H9 (cell line): ENCODE measurements around the gene ZNF845. TPM values are rescaled to one million over a fixed set of nuclear protein-coding genes. Genes with fewer than 3 reads are reported as not detected.

Experiments used
- DNase-seq: peaks from one replicate; pipeline ENCODE4 v3.0.0-alpha.2; 2017
- H2AFZ ChIP-seq: one replicate; pipeline ENCODE4 v1.6.1; 2013; ENCODE audit warnings: mild to moderate bottlenecking, low read length, control low read depth, moderate library complexity
- H2AK5ac ChIP-seq: 2 replicates; pipeline ENCODE4 v1.6.1; 2013; ENCODE audit warnings: low read length, control low read depth, mixed read lengths; ENCODE audit not compliant: insufficient read length
- H2BK120ac ChIP-seq: one replicate; pipeline ENCODE4 v1.6.1; 2013; ENCODE audit warnings: low read depth, mild to moderate bottlenecking, low read length, control low read depth, inconsistent platforms; ENCODE audit not compliant: poor library complexity, severe bottlenecking
- H2BK12ac ChIP-seq: 2 replicates; pipeline ENCODE4 v1.6.1; 2013; ENCODE audit warnings: low read length, control low read depth, mixed read lengths, low read depth; ENCODE audit not compliant: insufficient read length
- H2BK15ac ChIP-seq: 2 replicates; pipeline ENCODE4 v1.6.1; 2013; ENCODE audit warnings: low read depth, low read length, control low read depth
- H2BK20ac ChIP-seq: one replicate; pipeline ENCODE4 v1.6.1; 2013; ENCODE audit warnings: low read depth, mild to moderate bottlenecking, low read length, control low read depth, inconsistent platforms; ENCODE audit not compliant: poor library complexity, severe bottlenecking
- H2BK5ac ChIP-seq: 2 replicates; pipeline ENCODE4 v1.6.1; 2013; ENCODE audit warnings: low read length, control low read depth, mixed read lengths; ENCODE audit not compliant: insufficient read length
- H3K14ac ChIP-seq: 2 replicates; pipeline ENCODE4 v1.6.1; 2013; ENCODE audit warnings: low read length, control low read depth; ENCODE audit not compliant: insufficient read depth
- H3K18ac ChIP-seq: 2 replicates; pipeline ENCODE4 v1.6.1; 2013; ENCODE audit warnings: low read depth, mild to moderate bottlenecking, mixed read lengths, low read length, control low read depth; ENCODE audit not compliant: insufficient read length
- H3K23ac ChIP-seq: 2 replicates; pipeline ENCODE4 v1.6.1; 2013; ENCODE audit warnings: low read length, control low read depth, mixed read lengths, low read depth; ENCODE audit not compliant: insufficient read length
- H3K23me2 ChIP-seq: 2 replicates; pipeline ENCODE4 v1.6.1; 2013; ENCODE audit warnings: low read depth, mild to moderate bottlenecking, mixed read lengths, low read length, control low read depth; ENCODE audit not compliant: insufficient read length, poor library complexity, severe bottlenecking
- H3K27ac ChIP-seq: 2 replicates; pipeline ENCODE4 v1.5.1; 2013; ENCODE audit warnings: low read length, control low read depth, mixed read lengths, low read depth; ENCODE audit not compliant: insufficient read length
- H3K27me3 ChIP-seq: 2 replicates; pipeline ENCODE4 v1.6.1; 2013; ENCODE audit warnings: low read length, control low read depth, inconsistent platforms; ENCODE audit not compliant: insufficient read depth
- H3K4ac ChIP-seq: 2 replicates; pipeline ENCODE4 v1.6.1; 2013; ENCODE audit warnings: low read depth, mild to moderate bottlenecking, control low read depth, inconsistent platforms, low read length, moderate library complexity
- H3K4me1 ChIP-seq: 2 replicates; pipeline ENCODE4 v1.6.1; 2013; ENCODE audit warnings: low read length, control low read depth, inconsistent platforms; ENCODE audit not compliant: insufficient read depth
- H3K4me2 ChIP-seq: 2 replicates; pipeline ENCODE4 v1.6.1; 2013; ENCODE audit warnings: low read length, control low read depth, mixed read lengths; ENCODE audit not compliant: insufficient read length, insufficient read depth
- H3K56ac ChIP-seq: 2 replicates; pipeline ENCODE4 v1.6.1; 2013; ENCODE audit warnings: low read depth, mild to moderate bottlenecking, mixed read lengths, low read length, control low read depth; ENCODE audit not compliant: insufficient read length
- H3K79me1 ChIP-seq: 2 replicates; pipeline ENCODE4 v1.6.1; 2013; ENCODE audit warnings: low read depth, mild to moderate bottlenecking, moderate library complexity, low read length, control low read depth, inconsistent platforms; ENCODE audit not compliant: insufficient read depth, poor library complexity, severe bottlenecking
- H3K79me2 ChIP-seq: 2 replicates; pipeline ENCODE4 v1.6.1; 2013; ENCODE audit warnings: low read length, control low read depth, inconsistent platforms; ENCODE audit not compliant: insufficient read depth
- H3K9ac ChIP-seq: 2 replicates; pipeline ENCODE4 v1.6.1; 2013; ENCODE audit warnings: low read length, control low read depth, mixed read lengths; ENCODE audit not compliant: insufficient read length; ENCODE audit errors: extremely low read depth
- H3K9me3 ChIP-seq: one replicate; pipeline ENCODE4 v1.6.1; 2013; ENCODE audit warnings: low read depth, low read length, inconsistent platforms; ENCODE audit not compliant: control insufficient read depth
- H3T11ph ChIP-seq: one replicate; pipeline ENCODE4 v1.6.1; 2013; ENCODE audit warnings: mild to moderate bottlenecking, low read length, control low read depth, inconsistent platforms
- H4K20me1 ChIP-seq: one replicate; pipeline ENCODE4 v1.6.1; 2013; ENCODE audit not compliant: control insufficient read depth, insufficient read length, insufficient read depth
- H4K5ac ChIP-seq: 2 replicates; pipeline ENCODE4 v1.6.1; 2013; ENCODE audit warnings: low read depth, mild to moderate bottlenecking, mixed read lengths, low read length, control low read depth; ENCODE audit not compliant: insufficient read length
- H4K8ac ChIP-seq: replicated peaks from 2 replicates; pipeline ENCODE4 v1.6.1; 2013; ENCODE audit warnings: low read length, control low read depth, mixed read lengths, low read depth; ENCODE audit not compliant: insufficient read length
- H4K91ac ChIP-seq: 2 replicates; pipeline ENCODE4 v1.6.1; 2013; ENCODE audit warnings: low read depth, mild to moderate bottlenecking, moderate library complexity, mixed read lengths, low read length, control low read depth; ENCODE audit not compliant: insufficient read length
- H3K27ac Mint-ChIP-seq, 3 experiments: 2 replicates in 2 of 3; 3 replicates in 1 of 3; pipeline ENCODE4 v1.8.0; 2020 to 2021; ENCODE audit warnings: mixed read lengths in 3 of 3, mild to moderate bottlenecking in 1 of 3, moderate library complexity in 1 of 3
- H3K27me3 Mint-ChIP-seq: 2 replicates; pipeline ENCODE4 v1.8.0; 2021; ENCODE audit warnings: low read depth, mild to moderate bottlenecking, moderate library complexity, mixed read lengths
- H3K36me3 Mint-ChIP-seq, 3 experiments: 2 replicates in 2 of 3; 3 replicates in 1 of 3; pipeline ENCODE4 v1.8.0; 2020 to 2021; ENCODE audit warnings: low read depth in 3 of 3, mixed read lengths in 3 of 3; ENCODE audit not compliant: insufficient read depth in 1 of 3
- H3K4me1 Mint-ChIP-seq, 2 experiments: 2 replicates each; pipeline ENCODE4 v1.8.0; 2020; ENCODE audit warnings: mixed read lengths in 2 of 2
- H3K4me3 Mint-ChIP-seq, 2 experiments: 2 replicates in 1 of 2; 3 replicates in 1 of 2; pipeline ENCODE4 v1.8.0; 2020 to 2021; ENCODE audit warnings: mild to moderate bottlenecking in 2 of 2, mixed read lengths in 2 of 2, moderate library complexity in 1 of 2
- H3K9me3 Mint-ChIP-seq, 2 experiments: 2 replicates in 1 of 2; 3 replicates in 1 of 2; pipeline ENCODE4 v1.8.0; 2020; ENCODE audit warnings: mild to moderate bottlenecking in 2 of 2, mixed read lengths in 2 of 2, moderate library complexity in 1 of 2
- WGBS: extraction: QIAGEN DNeasy Blood & Tissue Kit; methylation state at CpG from one replicate; pipeline ENCODE4 v1.1.7; 2013; ENCODE audit warnings: missing lambda C conversion rate, low lambda C conversion rate, mixed read lengths; ENCODE audit not compliant: insufficient read length; ENCODE audit errors: extremely low coverage; 5-methylcytosine and 5-hydroxymethylcytosine counted together
- total RNA-seq: library from RNA; stranded (reverse); gene quantifications from 2 replicates; pipeline ENCODE4 v1.2.1, GENCODE V29; 2021
- TF ChIP-seq, protein P1 (sequence below): fragments of 200-600 bp; sonication (generic); conservative IDR thresholded peaks from 3 replicates; pipeline ENCODE4 v1.8.0; 2021; ENCODE audit warnings: antibody characterized with exemption, mild to moderate bottlenecking

Gene ZNF845
- total RNA-seq, 1 experiment from 2014 or later: 17.4 TPM

DNA sequence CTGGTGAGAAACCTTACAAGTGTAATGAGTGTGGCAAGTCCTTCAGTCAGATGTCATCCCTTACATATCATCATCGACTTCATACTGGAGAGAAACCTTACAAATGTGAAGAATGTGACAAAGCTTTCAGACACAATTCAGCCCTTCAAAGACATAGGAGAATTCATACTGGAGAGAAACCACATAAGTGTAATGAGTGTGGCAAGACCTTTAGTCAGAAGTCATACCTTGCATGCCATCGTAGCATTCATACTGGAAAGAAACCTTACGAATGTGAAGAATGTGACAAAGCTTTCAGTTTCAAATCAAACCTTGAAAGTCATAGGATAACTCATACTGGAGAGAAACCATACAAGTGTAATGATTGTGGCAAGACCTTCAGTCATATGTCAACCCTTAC is 47.8 kb downstream of the ZNF845 start:
- Histone ChIP-seq H2AK5ac (no peak overlapping the region), H4K5ac (no peak overlapping the region), H2BK15ac (no peak overlapping the region), H3K4ac (no peak overlapping the region), H3K79me2 (no peaks in the 10 kb centered on the region), H3K23me2 (no peaks in the 10 kb centered on the region), H3K18ac (no peak overlapping the region), H3K79me1 (peaks cover 2% of the 10 kb centered on the region), H2BK120ac (no peak overlapping the region), H3K9me3 (peaks cover 39% of the 10 kb centered on the region), H3K4me2 (no peak overlapping the region), H3K14ac (no peak overlapping the region), H3K56ac (no peak overlapping the region), H2BK12ac (no peak overlapping the region), H3K27ac (no peak overlapping the region), H4K8ac (no peak overlapping the region), H2AFZ (no peak overlapping the region), H3T11ph (no peak overlapping the region), H3K27me3 (no peaks in the 10 kb centered on the region), H3K4me1 (no peaks in the 10 kb centered on the region), H2BK20ac (no peak overlapping the region), H4K91ac (no peak overlapping the region), H4K20me1 (no peaks in the 10 kb centered on the region), H3K9ac (no peak overlapping the region), H3K23ac (no peak overlapping the region), H2BK5ac (no peak overlapping the region)
- no peaks in the 10 kb centered on the region for H3K27me3 Mint-ChIP-seq
- H3K27ac Mint-ChIP-seq: no peak overlapping the region
- peaks cover 96 to 97% (median 97%) of the 10 kb centered on the region in 3 experiments for H3K36me3 Mint-ChIP-seq
- DNase-seq: no peak
- H3K9me3 Mint-ChIP-seq: peaks cover 54 to 72% of the 10 kb centered on the region in 2 experiments
- WGBS: no CpG with 5 or more reads among the region's 3 CpGs
- H3K4me1 Mint-ChIP-seq: peaks cover 0 to 1% of the 10 kb centered on the region in 2 experiments; a peak in 2 of 4 replicates
- no peak overlapping the region for H3K4me3 Mint-ChIP-seq
- TF ChIP-seq, protein P1, sequence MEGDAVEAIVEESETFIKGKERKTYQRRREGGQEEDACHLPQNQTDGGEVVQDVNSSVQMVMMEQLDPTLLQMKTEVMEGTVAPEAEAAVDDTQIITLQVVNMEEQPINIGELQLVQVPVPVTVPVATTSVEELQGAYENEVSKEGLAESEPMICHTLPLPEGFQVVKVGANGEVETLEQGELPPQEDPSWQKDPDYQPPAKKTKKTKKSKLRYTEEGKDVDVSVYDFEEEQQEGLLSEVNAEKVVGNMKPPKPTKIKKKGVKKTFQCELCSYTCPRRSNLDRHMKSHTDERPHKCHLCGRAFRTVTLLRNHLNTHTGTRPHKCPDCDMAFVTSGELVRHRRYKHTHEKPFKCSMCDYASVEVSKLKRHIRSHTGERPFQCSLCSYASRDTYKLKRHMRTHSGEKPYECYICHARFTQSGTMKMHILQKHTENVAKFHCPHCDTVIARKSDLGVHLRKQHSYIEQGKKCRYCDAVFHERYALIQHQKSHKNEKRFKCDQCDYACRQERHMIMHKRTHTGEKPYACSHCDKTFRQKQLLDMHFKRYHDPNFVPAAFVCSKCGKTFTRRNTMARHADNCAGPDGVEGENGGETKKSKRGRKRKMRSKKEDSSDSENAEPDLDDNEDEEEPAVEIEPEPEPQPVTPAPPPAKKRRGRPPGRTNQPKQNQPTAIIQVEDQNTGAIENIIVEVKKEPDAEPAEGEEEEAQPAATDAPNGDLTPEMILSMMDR: no peak
